ENCODE data around the gene MVD.

The MVD gene

DNA sequence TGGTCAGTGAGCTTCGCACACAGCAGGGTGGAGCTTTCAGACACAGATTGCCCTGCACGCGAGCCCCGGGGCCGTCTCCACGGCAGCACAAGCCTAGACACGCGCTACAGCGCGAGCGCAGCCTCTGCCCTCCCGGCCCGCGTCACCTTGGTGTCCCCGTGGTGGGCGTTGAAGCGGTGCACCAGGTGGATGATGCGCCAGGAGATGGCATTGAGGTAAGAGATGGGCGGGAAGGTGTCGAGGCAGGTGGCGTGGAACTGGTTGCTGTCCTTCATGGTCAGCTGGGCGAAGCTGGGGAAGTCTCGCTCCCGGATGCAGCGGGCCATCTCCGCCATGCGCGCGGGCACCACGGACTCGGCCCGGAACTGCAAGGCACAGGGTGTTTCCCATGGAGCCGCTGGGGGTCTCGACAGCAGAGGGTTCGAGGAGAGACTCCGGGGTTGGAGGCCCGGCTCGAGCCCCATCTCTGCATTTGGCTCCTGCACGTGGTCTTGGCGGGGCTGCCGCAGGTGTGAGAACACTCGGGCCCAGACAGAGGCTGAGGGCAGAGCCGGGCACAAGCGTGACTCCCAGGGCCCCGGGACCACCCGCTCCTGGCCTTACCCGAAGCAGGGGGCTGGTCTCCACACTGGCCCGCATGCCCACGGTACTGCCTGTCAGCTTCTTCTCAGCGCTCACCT is 7.7 kb downstream of the MVD start:
- no peaks in the 10 kb centered on the region for H3K79me2 ChIP-seq
- H3K27ac ChIP-seq: no peak overlapping the region
- no peaks in the 10 kb centered on the region for H3K27me3 ChIP-seq (ENCODE audit: control insufficient read depth, insufficient read depth, low read length)
- TF ChIP-seq, protein P1, sequence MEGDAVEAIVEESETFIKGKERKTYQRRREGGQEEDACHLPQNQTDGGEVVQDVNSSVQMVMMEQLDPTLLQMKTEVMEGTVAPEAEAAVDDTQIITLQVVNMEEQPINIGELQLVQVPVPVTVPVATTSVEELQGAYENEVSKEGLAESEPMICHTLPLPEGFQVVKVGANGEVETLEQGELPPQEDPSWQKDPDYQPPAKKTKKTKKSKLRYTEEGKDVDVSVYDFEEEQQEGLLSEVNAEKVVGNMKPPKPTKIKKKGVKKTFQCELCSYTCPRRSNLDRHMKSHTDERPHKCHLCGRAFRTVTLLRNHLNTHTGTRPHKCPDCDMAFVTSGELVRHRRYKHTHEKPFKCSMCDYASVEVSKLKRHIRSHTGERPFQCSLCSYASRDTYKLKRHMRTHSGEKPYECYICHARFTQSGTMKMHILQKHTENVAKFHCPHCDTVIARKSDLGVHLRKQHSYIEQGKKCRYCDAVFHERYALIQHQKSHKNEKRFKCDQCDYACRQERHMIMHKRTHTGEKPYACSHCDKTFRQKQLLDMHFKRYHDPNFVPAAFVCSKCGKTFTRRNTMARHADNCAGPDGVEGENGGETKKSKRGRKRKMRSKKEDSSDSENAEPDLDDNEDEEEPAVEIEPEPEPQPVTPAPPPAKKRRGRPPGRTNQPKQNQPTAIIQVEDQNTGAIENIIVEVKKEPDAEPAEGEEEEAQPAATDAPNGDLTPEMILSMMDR (IDR thresholded peaks at IDR 0.05): no peak
- no peaks in the 10 kb centered on the region for H3K36me3 ChIP-seq (ENCODE audit: control insufficient read depth, insufficient read depth, low read length)
- no peak overlapping the region for H3K9ac ChIP-seq
- peaks cover 6% of the 10 kb centered on the region for H3K4me1 ChIP-seq
- H3K4me3 ChIP-seq (ENCODE audit: low read depth, low read length): no peak overlapping the region
- H3K4me2 ChIP-seq (ENCODE audit: low read length): no peak overlapping the region
- H2AFZ ChIP-seq: no peak overlapping the region
- no peaks in the 10 kb centered on the region for H3K9me3 ChIP-seq (ENCODE audit: control insufficient read depth, low read length)

DNA sequence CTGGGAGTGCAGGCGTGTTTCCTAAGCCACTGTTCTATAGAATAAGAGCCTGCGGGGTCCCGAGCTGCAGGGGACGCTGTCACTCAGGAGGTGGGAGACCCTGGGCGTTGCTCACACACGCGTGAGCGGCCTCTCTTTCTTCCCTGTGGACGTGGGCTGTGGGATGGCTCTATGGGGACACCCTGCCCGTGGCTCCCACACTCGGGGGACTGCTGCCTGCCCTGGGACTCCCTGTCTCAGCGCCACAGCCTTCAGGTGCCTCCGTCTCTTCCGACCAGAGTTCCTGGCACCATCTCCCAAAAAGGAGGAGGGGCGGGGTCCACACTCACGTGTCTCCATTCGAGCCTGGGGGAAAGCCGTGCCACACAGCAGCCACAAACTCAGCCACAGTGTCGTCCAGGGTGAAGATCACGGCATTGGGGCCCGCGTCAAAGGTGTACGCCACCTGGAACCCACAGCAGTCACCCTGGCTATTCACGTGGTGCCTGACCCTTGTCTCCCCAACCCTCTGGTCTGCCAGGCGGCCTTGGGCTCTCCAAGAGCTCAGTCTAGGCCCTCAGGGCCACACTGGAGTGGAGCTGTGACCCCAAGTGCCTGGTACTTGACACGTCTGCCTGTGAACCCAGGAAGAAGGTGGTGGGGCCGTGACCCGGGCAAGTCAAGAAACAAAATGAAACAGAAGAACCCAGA is 8.4 kb downstream of the MVD start:
- Histone ChIP-seq H2AFZ (no peak overlapping the region), H3K4me1 (peaks cover 6% of the 10 kb centered on the region), H3K36me3 (ENCODE audit: control insufficient read depth, insufficient read depth, low read length) (no peaks in the 10 kb centered on the region), H3K4me2 (ENCODE audit: low read length) (no peak overlapping the region), H3K27me3 (ENCODE audit: control insufficient read depth, insufficient read depth, low read length) (no peaks in the 10 kb centered on the region), H3K27ac (no peak overlapping the region), H3K79me2 (no peaks in the 10 kb centered on the region), H3K9ac (no peak overlapping the region), H3K9me3 (ENCODE audit: control insufficient read depth, low read length) (no peaks in the 10 kb centered on the region), H3K4me3 (ENCODE audit: low read depth, low read length) (no peak overlapping the region)
- TF ChIP-seq, protein P1 (IDR thresholded peaks at IDR 0.05): no peak

DNA sequence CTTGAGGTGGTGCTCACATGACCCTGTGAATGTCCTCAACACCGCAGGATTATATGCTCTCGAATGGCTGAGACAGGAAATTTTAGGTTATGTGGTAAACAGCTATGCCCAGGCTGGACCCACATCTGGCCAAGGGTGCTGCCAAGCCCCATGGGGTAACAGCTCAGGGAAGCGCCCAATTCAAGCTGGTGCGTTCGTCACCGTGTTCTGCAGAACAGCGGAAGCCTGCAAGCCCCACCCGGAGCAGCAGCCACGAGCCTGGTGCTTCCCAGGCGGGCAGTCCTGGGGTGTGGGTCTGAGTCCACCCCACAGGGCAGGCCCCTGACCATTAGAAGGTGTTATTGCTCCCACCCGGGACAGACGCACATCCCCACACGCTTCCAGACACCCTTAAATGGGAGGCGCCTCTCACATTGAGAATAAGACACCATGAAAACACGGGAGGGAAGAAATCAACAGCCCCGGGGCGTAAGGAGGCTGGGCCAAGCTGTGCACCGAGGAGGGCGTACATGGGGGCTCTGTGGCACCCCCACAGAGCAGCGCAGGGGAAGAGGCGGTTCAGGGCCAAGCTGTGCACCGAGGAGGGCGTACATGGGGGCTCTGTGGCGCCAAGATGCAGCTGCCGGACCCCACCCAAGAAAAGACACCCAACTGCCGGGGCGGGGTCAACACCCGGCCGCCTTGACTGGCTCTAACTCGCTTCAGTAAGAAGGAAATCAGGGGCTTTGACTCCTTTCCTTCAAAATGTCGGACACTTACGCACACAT is 9.1 kb downstream of the MVD start:
- no peaks in the 10 kb centered on the region for H3K36me3 ChIP-seq (ENCODE audit: control insufficient read depth, insufficient read depth, low read length)
- H3K9me3 ChIP-seq (ENCODE audit: control insufficient read depth, low read length): no peaks in the 10 kb centered on the region
- no peak overlapping the region for H3K4me3 ChIP-seq (ENCODE audit: low read depth, low read length)
- H3K27me3 ChIP-seq (ENCODE audit: control insufficient read depth, insufficient read depth, low read length): no peaks in the 10 kb centered on the region
- H3K9ac ChIP-seq: no peak overlapping the region
- peaks cover 6% of the 10 kb centered on the region for H3K4me1 ChIP-seq
- TF ChIP-seq, protein P1 (IDR thresholded peaks at IDR 0.05): no peak
- H3K27ac ChIP-seq: no peak overlapping the region
- no peaks in the 10 kb centered on the region for H3K79me2 ChIP-seq
- no peak overlapping the region for H2AFZ ChIP-seq
- no peak overlapping the region for H3K4me2 ChIP-seq (ENCODE audit: low read length)

DNA sequence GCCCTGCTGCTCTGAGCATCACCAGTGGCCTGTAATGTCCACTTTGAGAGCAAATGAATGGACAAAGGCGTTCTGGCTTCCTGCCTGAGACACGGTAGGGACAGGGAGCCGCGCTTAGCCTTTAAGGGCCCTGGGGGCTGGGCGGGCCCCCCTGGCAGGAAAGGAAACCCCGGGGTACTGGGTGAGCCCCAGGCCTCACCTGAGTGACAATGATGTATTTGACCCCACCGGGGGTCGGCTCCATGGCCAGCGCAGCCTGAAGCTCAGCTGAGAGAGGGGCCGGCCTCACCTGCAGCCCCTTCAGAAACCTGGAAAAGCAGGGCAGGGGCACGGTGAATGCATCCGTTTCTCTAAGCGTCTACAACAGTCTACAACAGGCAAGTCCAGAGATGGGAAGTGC is 9.8 kb downstream of the MVD start:
- H3K9me3 ChIP-seq (ENCODE audit: control insufficient read depth, low read length): no peaks in the 10 kb centered on the region
- H3K27me3 ChIP-seq (ENCODE audit: control insufficient read depth, insufficient read depth, low read length): no peaks in the 10 kb centered on the region
- no peaks in the 10 kb centered on the region for H3K36me3 ChIP-seq (ENCODE audit: control insufficient read depth, insufficient read depth, low read length)
- no peak overlapping the region for H2AFZ ChIP-seq
- H3K4me2 ChIP-seq (ENCODE audit: low read length): no peak overlapping the region
- H3K4me1 ChIP-seq: peaks cover 6% of the 10 kb centered on the region
- H3K4me3 ChIP-seq (ENCODE audit: low read depth, low read length): no peak overlapping the region
- no peak overlapping the region for H3K27ac ChIP-seq
- H3K9ac ChIP-seq: no peak overlapping the region
- TF ChIP-seq, protein P1 (IDR thresholded peaks at IDR 0.05): no peak
- no peaks in the 10 kb centered on the region for H3K79me2 ChIP-seq
